ENCODE measurements around the gene MX2.

MX2 gene

GRCh38 chr21:41442481-41443186 is 80.8 kb downstream of the MX2 start:
- DNase-seq = no peak

GRCh38 chr21:41443562-41443961 is 81.7 kb downstream of the MX2 start:
- DNase-seq = no peak

- no peak for DNase-seq
These were observed 83.1 kb downstream of the MX2 start for GRCh38 chr21:41444703-41445464.

GRCh38 chr21:41445465-41445862 is 83.6 kb downstream of the MX2 start:
- DNase-seq = no peak

- DNase-seq = no peak
These were observed 84.8 kb downstream of the MX2 start for GRCh38 chr21:41446586-41446985.

- DNase-seq = no peak
These were observed 85.5 kb downstream of the MX2 start for GRCh38 chr21:41447356-41447755.

- DNase-seq = no peak
These were observed 87.8 kb downstream of the MX2 start for GRCh38 chr21:41449613-41450012.

- no peak for DNase-seq
These were observed 90.2 kb downstream of the MX2 start for GRCh38 chr21:41451753-41452676.

GRCh38 chr21:41453198-41453597 is 91.4 kb downstream of the MX2 start:
- no peak for DNase-seq

- no peak for DNase-seq
These were observed 91.9 kb downstream of the MX2 start for GRCh38 chr21:41453761-41454160.

- DNase-seq = no peak
These were observed 96.3 kb downstream of the MX2 start for GRCh38 chr21:41458121-41458520.

GRCh38 chr21:41458559-41458958 is 96.7 kb downstream of the MX2 start:
- no peak for DNase-seq
